Measurements from ENCODE around the gene CAMK1D.
"Not testable (repeated sequence)": the region's sequence is repeated elsewhere in the genome, so short reads cannot be mapped to it uniquely, and the experiment has no call there.

CAMK1D gene

DNA sequence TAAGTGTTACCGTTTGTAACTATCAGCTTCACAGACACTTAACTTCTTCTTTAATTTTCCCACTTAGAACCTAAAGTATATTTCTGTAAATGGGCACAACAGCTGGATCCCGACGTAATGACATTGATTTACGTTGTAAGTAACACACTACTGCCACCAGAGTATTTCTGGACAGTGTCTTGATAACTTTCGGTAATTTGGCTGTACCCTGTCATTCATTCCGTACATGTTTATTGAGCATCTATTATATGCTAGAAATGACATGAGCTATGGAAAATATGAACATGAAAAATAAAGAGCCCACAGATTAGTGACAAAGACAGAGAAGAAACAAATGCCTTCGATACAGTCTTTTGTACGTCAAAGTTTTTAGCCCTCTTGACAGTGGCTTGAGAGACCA is 360.8 kb downstream of the CAMK1D start:
- DNase-seq, result no peak

GRCh38 chr10:12710594-12711349 is 361.4 kb downstream of the CAMK1D start:
- DNase-seq, result peak; percentile 33

GRCh38 chr10:12711350-12711708 is 362.0 kb downstream of the CAMK1D start:
- DNase-seq, result no peak

DNA sequence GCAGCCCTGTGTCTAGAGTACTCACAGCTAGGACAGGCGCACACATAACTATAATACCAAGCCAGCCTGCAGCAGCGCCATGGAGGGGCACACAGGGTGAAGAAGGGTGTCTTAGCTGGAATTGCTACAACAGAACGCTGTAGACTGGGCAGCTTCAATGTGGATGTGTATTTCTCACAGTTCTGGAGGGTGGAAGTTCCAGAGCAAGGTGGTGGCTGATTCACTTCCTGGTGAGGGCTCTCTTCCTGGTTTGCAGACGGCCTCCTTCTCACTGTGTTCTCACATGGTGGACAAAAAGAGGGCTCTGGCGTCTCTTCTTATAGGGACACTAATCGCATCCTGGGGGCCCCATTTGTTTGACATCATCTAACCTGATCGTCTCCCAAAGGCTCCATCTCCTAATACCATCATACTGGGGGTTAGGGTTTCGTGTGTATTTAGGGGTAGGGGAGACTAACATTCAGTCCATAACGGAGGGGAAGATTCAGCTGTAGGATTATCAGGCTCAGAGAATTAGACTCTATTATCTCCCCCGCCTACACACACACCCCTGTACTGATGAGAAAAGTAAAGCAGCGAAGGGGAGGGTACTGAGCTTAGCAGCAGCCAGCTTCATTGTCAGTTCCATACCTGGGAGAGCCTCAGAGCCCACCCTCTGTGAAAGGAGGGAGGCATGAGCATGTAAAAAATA is 363.1 kb downstream of the CAMK1D start:
- DNase-seq, result no peak

GRCh38 chr10:12712984-12713316 is 363.6 kb downstream of the CAMK1D start:
- DNase-seq, result not testable (repeated sequence)

GRCh38 chr10:12716042-12716441 is 366.7 kb downstream of the CAMK1D start:
- no peak for DNase-seq

GRCh38 chr10:12717981-12718707 is 368.8 kb downstream of the CAMK1D start:
- no peak for DNase-seq

- no peak for DNase-seq
Measured at GRCh38 chr10:12719365-12719764, 370.0 kb downstream of the CAMK1D start.

GRCh38 chr10:12720217-12720981 is 371.1 kb downstream of the CAMK1D start:
- DNase-seq, result no peak

GRCh38 chr10:12721334-12721733 is 372.0 kb downstream of the CAMK1D start:
- no peak for DNase-seq

GRCh38 chr10:12723220-12723619 is 373.9 kb downstream of the CAMK1D start:
- DNase-seq, result no peak

GRCh38 chr10:12724807-12725579 is 375.6 kb downstream of the CAMK1D start:
- no peak for DNase-seq

DNA sequence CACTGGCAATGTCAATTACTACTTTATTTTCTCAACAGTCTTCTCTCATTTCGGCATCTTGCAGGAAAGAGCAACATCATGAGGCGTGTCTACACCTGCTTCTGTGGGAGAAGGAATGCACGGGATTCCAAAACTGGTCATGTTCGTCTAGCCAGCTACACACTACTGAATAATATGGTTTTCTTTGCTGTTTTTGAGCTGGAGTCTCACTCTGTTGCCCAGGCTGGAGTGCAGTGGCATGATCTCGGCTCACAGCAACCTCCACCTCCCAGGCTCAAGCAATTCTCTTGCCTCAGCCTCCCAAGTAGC is 376.2 kb downstream of the CAMK1D start:
- DNase-seq, result not testable (repeated sequence)

DNA sequence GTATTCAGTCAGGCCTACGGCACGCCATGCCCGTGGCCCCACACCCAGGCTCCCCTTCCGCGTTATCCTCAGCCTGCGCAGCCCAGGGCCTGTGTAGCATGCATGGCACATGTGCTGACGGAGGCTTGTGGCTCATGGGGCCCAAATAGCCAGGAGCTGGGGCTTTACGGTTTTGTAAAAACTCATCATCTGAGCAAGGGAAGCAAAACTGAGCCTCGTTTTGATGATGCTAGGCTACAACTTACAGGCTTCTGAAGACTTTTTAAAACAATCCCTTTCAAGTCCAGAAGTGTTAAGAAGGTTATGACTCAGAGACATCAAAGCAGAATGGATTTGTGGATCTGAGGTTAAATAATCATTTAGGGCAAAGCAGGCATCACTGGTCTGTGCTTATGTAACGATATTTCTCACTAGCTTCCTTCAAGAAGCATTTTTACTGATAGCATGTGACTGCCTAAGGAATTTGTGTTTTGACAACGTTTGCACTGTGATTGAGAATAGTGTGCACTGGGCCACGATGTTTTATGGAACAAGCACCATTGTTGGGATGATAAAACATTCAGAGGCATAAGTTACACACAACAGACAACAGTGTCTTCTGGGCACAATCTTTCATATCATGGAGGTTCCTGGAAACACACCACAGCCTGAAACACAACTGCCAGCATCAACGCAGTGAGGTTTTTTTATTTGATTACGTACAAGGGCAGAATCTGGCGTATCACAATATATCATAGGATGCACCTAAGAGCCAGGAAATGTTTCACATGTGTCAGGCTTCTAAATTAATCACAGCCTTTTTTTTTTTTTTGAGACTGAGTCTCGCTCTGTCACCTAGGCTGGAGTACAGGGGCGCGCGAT is 377.9 kb downstream of the CAMK1D start:
- no peak for DNase-seq

DNA sequence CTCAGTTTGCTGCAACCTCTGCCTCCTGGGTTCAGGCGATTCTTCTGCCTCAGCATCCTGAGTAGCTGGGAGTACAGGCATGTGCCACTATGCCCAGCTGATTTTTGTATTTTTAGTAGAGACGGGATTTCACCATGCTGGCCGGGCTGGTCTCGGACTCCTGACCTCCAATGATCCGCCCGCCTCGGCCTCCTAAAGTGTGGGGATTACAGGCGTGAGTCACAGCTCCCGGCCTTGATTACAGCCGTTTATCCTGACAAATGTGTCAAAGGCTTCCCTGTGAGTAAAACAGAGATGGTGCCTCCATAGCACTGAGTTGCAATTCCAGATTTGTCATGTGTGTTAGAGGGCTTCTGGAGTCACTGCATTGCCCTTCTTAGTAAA is 378.5 kb downstream of the CAMK1D start:
- DNase-seq, result no peak

- DNase-seq, result no peak
Measured at GRCh38 chr10:12728494-12728893, 379.1 kb downstream of the CAMK1D start.

GRCh38 chr10:12729885-12730284 is 380.5 kb downstream of the CAMK1D start:
- no peak for DNase-seq

DNA sequence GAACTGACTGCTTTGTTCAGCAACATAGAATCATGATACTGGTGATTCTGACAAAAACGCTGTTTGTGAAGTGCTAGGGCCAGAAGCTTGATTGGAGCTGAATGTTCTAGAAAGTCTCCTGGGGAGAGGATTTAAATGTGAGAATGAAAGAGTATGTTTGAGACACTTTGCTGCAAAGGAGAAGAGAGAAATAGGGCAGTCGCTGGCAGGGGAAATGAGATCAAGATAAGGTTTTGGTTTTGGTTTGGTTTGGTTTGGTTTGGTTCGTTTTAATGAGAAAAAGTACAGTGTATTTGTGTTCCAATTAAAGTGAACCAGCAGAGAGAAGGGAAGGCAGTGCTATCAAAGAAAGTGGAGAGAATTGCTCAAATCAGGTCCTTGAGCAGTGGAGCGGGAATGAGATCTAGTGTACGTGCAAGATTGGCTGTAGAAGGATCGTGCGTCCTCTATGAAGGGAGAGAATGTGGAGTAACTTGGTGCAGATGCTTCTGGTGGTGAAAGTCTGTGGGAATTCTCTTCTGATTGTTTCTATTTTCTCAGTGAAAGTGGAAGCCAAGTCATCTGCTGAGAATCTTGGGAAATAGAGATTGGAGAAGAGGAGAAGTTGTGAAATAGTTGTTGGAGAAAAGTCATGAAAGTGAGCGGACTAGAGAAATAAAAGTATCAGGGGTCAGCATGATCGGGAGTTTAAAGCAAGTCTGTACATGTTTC is 381.6 kb downstream of the CAMK1D start:
- no peak for DNase-seq

GRCh38 chr10:12733271-12733670 is 383.9 kb downstream of the CAMK1D start:
- no peak for DNase-seq

GRCh38 chr10:12735843-12736462 is 386.6 kb downstream of the CAMK1D start:
- DNase-seq, result no peak

DNA sequence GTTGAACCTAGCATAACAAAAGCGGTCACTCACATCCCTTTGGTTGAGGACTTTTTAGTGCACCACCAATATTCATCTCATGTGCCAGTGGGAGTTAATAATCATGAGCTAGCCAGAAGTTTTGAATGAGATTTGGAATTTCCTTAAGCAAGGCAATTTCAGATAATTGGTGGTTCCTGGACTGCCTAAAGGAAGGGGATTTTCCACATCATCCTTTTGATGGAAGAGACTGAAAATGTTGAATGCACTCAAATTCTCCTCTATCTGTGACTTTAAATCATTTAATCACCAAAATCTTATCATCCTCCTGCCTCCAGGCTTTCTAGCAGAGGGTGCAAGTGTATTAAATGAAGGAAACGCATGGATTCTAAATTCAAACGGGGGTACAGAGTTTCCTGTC is 391.5 kb downstream of the CAMK1D start:
- DNase-seq, result no peak

Measured in NCI-H2171 (cell line).